ENCODE results near the gene ARHGAP21.

The ARHGAP21 gene

GRCh38 chr10:24706479-24707118 lies 17.1 kb downstream of the ARHGAP21 start:
- H3K4me3 ChIP-seq, result no peak overlapping the region
- DNase-seq (ENCODE audit: low read depth, low spot score), result no peak
- no peaks in the 10 kb centered on the region for H3K36me3 ChIP-seq (ENCODE audit: insufficient read depth, low read length)
- H3K9ac ChIP-seq (ENCODE audit: insufficient read length), result no peak overlapping the region
- no peak overlapping the region for H3K27ac ChIP-seq
- TF ChIP-seq FOXP2 (optimal IDR thresholded peaks at IDR 0.05; ENCODE audit: control extremely low read depth, extremely low read length, insufficient read depth) (no peak), EZH2 (IDR thresholded peaks at IDR 0.05) (no peak), POLR2AphosphoS5 (IDR thresholded peaks at IDR 0.05; ENCODE audit: borderline replicate concordance, low read depth, low read length) (no peak)
- no peaks in the 10 kb centered on the region for H3K9me3 ChIP-seq (ENCODE audit: low read depth, low read length)

DNA sequence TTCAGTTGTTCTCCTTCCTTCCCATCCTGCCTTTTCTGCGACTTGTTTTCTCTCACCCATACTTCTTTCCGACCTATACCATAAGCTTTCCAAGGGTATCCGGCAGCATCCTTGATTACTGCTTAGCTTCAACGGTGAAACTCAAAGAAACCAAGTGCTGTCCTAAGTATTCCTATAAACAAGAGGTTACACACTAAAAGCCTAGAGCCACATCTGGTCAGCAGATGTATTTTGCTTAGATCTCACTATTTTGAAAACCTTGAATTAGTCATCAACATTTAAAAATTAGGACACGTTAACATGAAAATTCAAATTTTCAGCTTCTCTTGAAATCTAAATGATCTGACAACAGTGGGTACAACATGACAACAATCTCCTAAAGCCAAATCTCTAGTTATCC lies 20.0 kb downstream of the ARHGAP21 start:
- H3K9ac ChIP-seq (ENCODE audit: insufficient read length), result no peak overlapping the region
- H3K27ac ChIP-seq, result no peak overlapping the region
- TF ChIP-seq POLR2AphosphoS5 (IDR thresholded peaks at IDR 0.05; ENCODE audit: borderline replicate concordance, low read depth, low read length) (no peak), FOXP2 (optimal IDR thresholded peaks at IDR 0.05; ENCODE audit: control extremely low read depth, extremely low read length, insufficient read depth) (no peak), EZH2 (IDR thresholded peaks at IDR 0.05) (no peak)
- no peaks in the 10 kb centered on the region for H3K36me3 ChIP-seq (ENCODE audit: insufficient read depth, low read length)
- no peak for DNase-seq (ENCODE audit: low read depth, low spot score)
- no peak overlapping the region for H3K4me3 ChIP-seq
- H3K9me3 ChIP-seq (ENCODE audit: low read depth, low read length), result no peaks in the 10 kb centered on the region

DNA sequence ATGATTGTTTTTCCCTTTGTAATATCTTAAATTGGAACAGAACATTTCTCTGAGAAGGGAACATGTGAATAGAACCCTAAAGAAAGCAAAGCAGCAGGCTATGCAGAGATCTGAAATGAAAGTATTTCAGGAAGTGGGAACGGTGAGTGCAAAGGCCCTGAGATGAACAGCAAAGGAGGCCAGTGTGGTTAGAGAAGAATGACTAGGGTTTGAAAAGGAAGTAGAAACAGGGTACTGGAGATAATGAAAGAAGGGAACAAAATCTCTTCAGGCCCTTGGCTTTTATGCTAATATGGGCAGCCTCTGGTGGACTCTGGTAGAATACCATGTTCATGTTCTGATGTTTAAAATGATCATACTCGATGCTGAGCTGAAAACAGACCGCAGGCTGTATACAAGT lies 22.2 kb downstream of the ARHGAP21 start:
- TF ChIP-seq FOXP2 (optimal IDR thresholded peaks at IDR 0.05; ENCODE audit: control extremely low read depth, extremely low read length, insufficient read depth), result no peak
- no peak for TF ChIP-seq EZH2 (IDR thresholded peaks at IDR 0.05)
- TF ChIP-seq POLR2AphosphoS5 (IDR thresholded peaks at IDR 0.05; ENCODE audit: borderline replicate concordance, low read depth, low read length), result no peak
- H3K4me3 ChIP-seq, result no peak overlapping the region
- H3K9me3 ChIP-seq (ENCODE audit: low read depth, low read length), result no peaks in the 10 kb centered on the region
- DNase-seq (ENCODE audit: low read depth, low spot score), result no peak
- H3K9ac ChIP-seq (ENCODE audit: insufficient read length), result no peak overlapping the region
- H3K36me3 ChIP-seq (ENCODE audit: insufficient read depth, low read length), result no peaks in the 10 kb centered on the region
- H3K27ac ChIP-seq, result no peak overlapping the region

DNA sequence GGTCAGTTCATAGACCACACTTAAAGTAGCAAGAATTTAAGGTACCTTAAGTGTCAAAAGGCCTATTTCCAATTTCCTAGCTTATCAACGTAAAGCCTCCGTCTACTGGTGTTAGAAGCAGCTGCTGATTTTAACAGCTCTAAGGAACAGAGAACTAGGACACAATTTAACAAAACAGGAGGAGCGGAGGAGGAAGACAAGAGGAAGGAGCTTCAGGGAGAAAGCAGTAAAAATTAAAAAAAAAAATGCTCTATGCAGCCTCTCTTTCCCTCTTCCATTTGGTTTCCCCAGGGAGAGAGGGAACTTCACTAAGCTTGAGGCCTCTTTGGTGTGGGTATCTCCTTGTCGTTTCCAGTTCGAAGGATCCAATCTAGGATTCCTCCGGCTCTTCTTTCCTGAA lies 22.7 kb downstream of the ARHGAP21 start:
- DNase-seq (ENCODE audit: low read depth, low spot score), result no peak
- Histone ChIP-seq H3K27ac (no peak overlapping the region), H3K9ac (ENCODE audit: insufficient read length) (no peak overlapping the region), H3K9me3 (ENCODE audit: low read depth, low read length) (no peaks in the 10 kb centered on the region), H3K4me3 (no peak overlapping the region), H3K36me3 (ENCODE audit: insufficient read depth, low read length) (no peaks in the 10 kb centered on the region)
- TF ChIP-seq POLR2AphosphoS5 (IDR thresholded peaks at IDR 0.05; ENCODE audit: borderline replicate concordance, low read depth, low read length) (no peak), EZH2 (IDR thresholded peaks at IDR 0.05) (no peak), FOXP2 (optimal IDR thresholded peaks at IDR 0.05; ENCODE audit: control extremely low read depth, extremely low read length, insufficient read depth) (no peak)

DNA sequence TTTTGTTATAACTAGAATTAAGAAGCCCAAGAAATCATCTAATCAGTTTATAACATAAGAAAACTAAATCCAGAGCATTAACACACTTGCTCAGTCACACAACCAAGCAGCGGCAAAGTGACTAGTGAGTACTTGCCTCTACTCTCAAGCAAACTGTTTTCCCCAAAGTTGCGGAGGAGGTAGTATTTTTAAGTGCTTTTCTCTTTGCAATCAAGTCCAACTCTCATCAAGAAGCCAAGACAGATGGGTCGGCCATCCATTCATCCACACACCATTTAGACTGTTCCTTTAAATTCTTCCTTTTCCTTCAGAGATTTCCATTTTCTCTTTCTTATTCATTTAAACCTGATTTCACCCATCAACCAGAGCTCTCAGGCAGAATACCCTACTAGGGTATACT lies 25.4 kb downstream of the ARHGAP21 start:
- Histone ChIP-seq H3K9me3 (ENCODE audit: low read depth, low read length) (no peaks in the 10 kb centered on the region), H3K9ac (ENCODE audit: insufficient read length) (no peak overlapping the region), H3K4me3 (no peak overlapping the region), H3K36me3 (ENCODE audit: insufficient read depth, low read length) (no peaks in the 10 kb centered on the region), H3K27ac (no peak overlapping the region)
- DNase-seq (ENCODE audit: low read depth, low spot score), result no peak
- TF ChIP-seq FOXP2 (optimal IDR thresholded peaks at IDR 0.05; ENCODE audit: control extremely low read depth, extremely low read length, insufficient read depth) (no peak), POLR2AphosphoS5 (IDR thresholded peaks at IDR 0.05; ENCODE audit: borderline replicate concordance, low read depth, low read length) (no peak), EZH2 (IDR thresholded peaks at IDR 0.05) (no peak)

DNA sequence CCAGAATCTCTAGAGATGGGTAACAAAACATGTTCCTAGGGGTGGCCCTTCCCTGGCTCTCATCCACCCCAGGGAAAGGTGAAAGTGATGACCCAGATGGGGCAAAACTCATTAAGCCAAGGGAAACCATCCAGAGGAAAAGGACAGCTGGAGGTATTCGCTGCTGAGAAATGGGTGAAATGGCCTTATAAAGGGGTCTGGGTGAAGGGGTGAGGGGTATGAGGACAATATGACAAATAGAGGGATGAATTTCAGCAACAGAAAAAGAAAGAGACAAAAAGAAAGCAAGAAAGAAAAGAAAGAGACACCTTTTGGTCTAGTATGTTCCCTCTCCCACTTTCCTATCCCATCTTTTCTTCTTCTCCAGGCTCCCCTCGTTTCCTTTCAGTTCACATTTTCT lies 26.6 kb downstream of the ARHGAP21 start:
- Histone ChIP-seq H3K27ac (no peak overlapping the region), H3K36me3 (ENCODE audit: insufficient read depth, low read length) (no peaks in the 10 kb centered on the region), H3K9me3 (ENCODE audit: low read depth, low read length) (no peaks in the 10 kb centered on the region), H3K9ac (ENCODE audit: insufficient read length) (no peak overlapping the region), H3K4me3 (no peak overlapping the region)
- no peak for DNase-seq (ENCODE audit: low read depth, low spot score)
- TF ChIP-seq FOXP2 (optimal IDR thresholded peaks at IDR 0.05; ENCODE audit: control extremely low read depth, extremely low read length, insufficient read depth), result no peak
- TF ChIP-seq POLR2AphosphoS5 (IDR thresholded peaks at IDR 0.05; ENCODE audit: borderline replicate concordance, low read depth, low read length), result no peak
- no peak for TF ChIP-seq EZH2 (IDR thresholded peaks at IDR 0.05)

GRCh38 chr10:24695452-24695851 lies 28.2 kb downstream of the ARHGAP21 start:
- no peaks in the 10 kb centered on the region for H3K36me3 ChIP-seq (ENCODE audit: insufficient read depth, low read length)
- H3K27ac ChIP-seq, result no peak overlapping the region
- no peak for TF ChIP-seq POLR2AphosphoS5 (IDR thresholded peaks at IDR 0.05; ENCODE audit: borderline replicate concordance, low read depth, low read length)
- no peak for TF ChIP-seq FOXP2 (optimal IDR thresholded peaks at IDR 0.05; ENCODE audit: control extremely low read depth, extremely low read length, insufficient read depth)
- no peak for TF ChIP-seq EZH2 (IDR thresholded peaks at IDR 0.05)
- H3K9me3 ChIP-seq (ENCODE audit: low read depth, low read length), result no peaks in the 10 kb centered on the region
- no peak for DNase-seq (ENCODE audit: low read depth, low spot score)
- H3K4me3 ChIP-seq, result no peak overlapping the region
- H3K9ac ChIP-seq (ENCODE audit: insufficient read length), result no peak overlapping the region

DNA sequence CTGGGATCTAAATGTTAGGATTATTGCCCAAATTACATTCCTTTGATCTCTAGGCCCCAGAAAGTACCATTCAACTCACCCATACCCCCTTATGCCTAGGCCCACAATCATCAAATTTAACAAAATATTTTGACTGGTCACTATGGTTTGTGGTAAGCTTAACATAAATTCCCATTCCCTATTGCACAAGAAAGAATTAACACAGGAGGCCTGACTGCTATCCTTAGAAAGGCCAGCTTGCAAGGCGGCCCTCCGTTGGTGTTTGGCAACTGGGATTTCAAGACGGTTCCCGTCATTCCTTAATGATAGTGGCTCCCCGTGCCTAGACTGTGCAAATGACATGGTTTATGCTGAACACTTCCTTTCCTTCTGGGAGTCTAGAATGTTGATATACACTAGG lies 29.6 kb downstream of the ARHGAP21 start:
- no peaks in the 10 kb centered on the region for H3K9me3 ChIP-seq (ENCODE audit: low read depth, low read length)
- H3K27ac ChIP-seq, result no peak overlapping the region
- no peak overlapping the region for H3K4me3 ChIP-seq
- DNase-seq (ENCODE audit: low read depth, low spot score), result no peak
- H3K36me3 ChIP-seq (ENCODE audit: insufficient read depth, low read length), result no peaks in the 10 kb centered on the region
- no peak for TF ChIP-seq POLR2AphosphoS5 (IDR thresholded peaks at IDR 0.05; ENCODE audit: borderline replicate concordance, low read depth, low read length)
- TF ChIP-seq EZH2 (IDR thresholded peaks at IDR 0.05), result no peak
- TF ChIP-seq FOXP2 (optimal IDR thresholded peaks at IDR 0.05; ENCODE audit: control extremely low read depth, extremely low read length, insufficient read depth), result no peak
- no peak overlapping the region for H3K9ac ChIP-seq (ENCODE audit: insufficient read length)

GRCh38 chr10:24690961-24691512 lies 32.6 kb downstream of the ARHGAP21 start:
- no peak overlapping the region for H3K4me3 ChIP-seq
- no peak for TF ChIP-seq EZH2 (IDR thresholded peaks at IDR 0.05)
- TF ChIP-seq FOXP2 (optimal IDR thresholded peaks at IDR 0.05; ENCODE audit: control extremely low read depth, extremely low read length, insufficient read depth), result no peak
- no peak for TF ChIP-seq POLR2AphosphoS5 (IDR thresholded peaks at IDR 0.05; ENCODE audit: borderline replicate concordance, low read depth, low read length)
- no peaks in the 10 kb centered on the region for H3K36me3 ChIP-seq (ENCODE audit: insufficient read depth, low read length)
- no peaks in the 10 kb centered on the region for H3K9me3 ChIP-seq (ENCODE audit: low read depth, low read length)
- no peak overlapping the region for H3K9ac ChIP-seq (ENCODE audit: insufficient read length)
- no peak for DNase-seq (ENCODE audit: low read depth, low spot score)
- no peak overlapping the region for H3K27ac ChIP-seq

All from SK-N-MC (cell line).